SK-N-SH (cell line): ENCODE results near the gene NUP155. TPM values are rescaled to one million over a fixed set of nuclear protein-coding genes. Genes with fewer than 3 reads are reported as not detected.

Experiments
- CTCF ChIA-PET: fragments of 300-600, 350-600 bp; formaldehyde crosslinking; extraction: SDS; loops from one replicate; lab custom pipeline; 2021; lab: Yijun Ruan, JAX
- POLR2A ChIA-PET: fragments of 350-600 bp; sonication (Branson Sonifier 250); formaldehyde crosslinking; extraction: SDS; loops from one replicate; lab custom pipeline; 2020; ENCODE audit warnings: antibody characterized with exemption, inconsistent platforms; lab: Yijun Ruan, JAX
- DNase-seq: peaks from one replicate; pipeline ENCODE4 v3.0.0; 2012
- H2AFZ ChIP-seq: fragments of 200-600 bp; sonication (generic); 2 replicates; pipeline ENCODE4 v1.8.1; 2016; ENCODE audit warnings: antibody characterized with exemption, mild to moderate bottlenecking, low read depth
- H3F3A ChIP-seq: fragments of 200-600 bp; sonication (generic); replicated peaks from 2 replicates; pipeline ENCODE3; 2016; ENCODE audit warnings: antibody characterized with exemption, mild to moderate bottlenecking; ENCODE audit not compliant: insufficient read depth
- H3K27ac ChIP-seq, 2 experiments: fragments of 200-500 bp in 1 of 2; fragments of 200-600 bp in 1 of 2; sonication (Bioruptor generic) in 1 of 2; sonication (generic), shearing (Covaris generic) in 1 of 2; 2 replicates each; pipeline versions ENCODE4 v1.5.1 to v1.6.1; 2014 to 2016; ENCODE audit warnings: low read depth in 2 of 2, inconsistent platforms in 1 of 2, low read length in 1 of 2, mild to moderate bottlenecking in 1 of 2, mixed read lengths in 1 of 2
- H3K27me3 ChIP-seq: fragments of 200-600 bp; sonication (generic), shearing (Covaris generic); 2 replicates; pipeline ENCODE4 v1.6.1; 2016; ENCODE audit warnings: mixed run types; ENCODE audit not compliant: insufficient read depth
- H3K36me3 ChIP-seq, 2 experiments: fragments of 200-500 bp in 1 of 2; fragments of 200-600 bp in 1 of 2; sonication (Bioruptor generic) in 1 of 2; sonication (generic) in 1 of 2; replicated peaks in 1 of 2; 2 replicates each; pipeline versions ENCODE3 to v1.5.1; 2014 to 2016; ENCODE audit warnings: low read length in 1 of 2, mild to moderate bottlenecking in 1 of 2; ENCODE audit not compliant: insufficient read depth in 2 of 2, control insufficient read depth in 1 of 2
- H3K4me1 ChIP-seq, 2 experiments: fragments of 200-500 bp in 1 of 2; fragments of 200-600 bp in 1 of 2; sonication (Bioruptor generic) in 1 of 2; sonication (generic), shearing (Covaris generic) in 1 of 2; 2 replicates each; pipeline versions ENCODE4 v1.5.1 to v1.6.1; 2014 to 2016; ENCODE audit warnings: low read depth in 1 of 2, low read length in 1 of 2, mixed run types in 1 of 2; ENCODE audit not compliant: insufficient read depth in 2 of 2, control insufficient read depth in 1 of 2
- H3K4me2 ChIP-seq: fragments of 200-600 bp; sonication (generic), shearing (Covaris generic); 2 replicates; pipeline ENCODE4 v1.6.1; 2017; ENCODE audit warnings: mixed run types
- H3K4me3 ChIP-seq, 2 experiments: fragments of 200-500 bp in 1 of 2; fragments of 200-600 bp in 1 of 2; sonication (Bioruptor generic) in 1 of 2; sonication (generic), shearing (Covaris generic) in 1 of 2; 2 replicates each; pipeline versions ENCODE4 v1.5.1 to v1.8.1; 2014 to 2016; ENCODE audit warnings: low read depth in 2 of 2, inconsistent platforms in 1 of 2, low read length in 1 of 2, mild to moderate bottlenecking in 1 of 2, mixed read lengths in 1 of 2, moderate library complexity in 1 of 2
- H3K79me2 ChIP-seq: fragments of 200-600 bp; sonication (generic); 2 replicates; pipeline ENCODE4 v1.8.1; 2017; ENCODE audit warnings: mild to moderate bottlenecking; ENCODE audit not compliant: insufficient read depth
- H3K9ac ChIP-seq: fragments of 200-600 bp; sonication (generic); 2 replicates; pipeline ENCODE4 v1.6.1; 2017; ENCODE audit warnings: mixed run types
- H3K9me2 ChIP-seq: fragments of 200-600 bp; sonication (generic); 2 replicates; pipeline ENCODE4 v1.6.1; 2017; ENCODE audit warnings: mixed run types
- H3K9me3 ChIP-seq: fragments of 200-600 bp; sonication (generic); 2 replicates; pipeline ENCODE4 v1.6.1; 2017; ENCODE audit warnings: mixed run types, mild to moderate bottlenecking, moderate library complexity
- H4K20me1 ChIP-seq: fragments of 200-600 bp; sonication (generic); 2 replicates; pipeline ENCODE4 v1.6.1; 2017; ENCODE audit warnings: mild to moderate bottlenecking, mixed run types; ENCODE audit not compliant: insufficient read depth
- ELF1 ChIP-seq: IDR thresholded peaks from 2 replicates; pipeline ENCODE4 v1.4.0; 2012
- FOSL2 ChIP-seq: IDR thresholded peaks from 2 replicates; pipeline ENCODE4 v1.4.0; 2012; ENCODE audit warnings: low read depth, mild to moderate bottlenecking, moderate library complexity, borderline replicate concordance
- FOXJ3 ChIP-seq: sonication (generic); formaldehyde crosslinking; IDR thresholded peaks from 2 replicates; pipeline ENCODE4 v1.5.1; 2020; ENCODE audit warnings: mild to moderate bottlenecking, missing genetic modification reagents
- FOXM1 ChIP-seq: IDR thresholded peaks from 2 replicates; pipeline ENCODE4 v1.4.0; 2012; ENCODE audit warnings: low read depth, mild to moderate bottlenecking
- GABPA ChIP-seq: IDR thresholded peaks from 2 replicates; pipeline ENCODE4 v1.4.0; 2012; ENCODE audit warnings: low read depth, mild to moderate bottlenecking
- NFIC ChIP-seq: IDR thresholded peaks from 2 replicates; pipeline ENCODE4 v1.4.0; 2012; ENCODE audit warnings: borderline replicate concordance
- NRF1 ChIP-seq: IDR thresholded peaks from 2 replicates; pipeline ENCODE4 v1.6.1; 2012; ENCODE audit warnings: low read depth, mild to moderate bottlenecking, low read length
- PBX3 ChIP-seq: IDR thresholded peaks from 2 replicates; pipeline ENCODE4; 2012
- REST ChIP-seq: IDR thresholded peaks from 2 replicates; pipeline ENCODE4 v1.6.1; 2012; ENCODE audit warnings: mild to moderate bottlenecking, low read depth, low read length, moderate library complexity
- RFX5 ChIP-seq: IDR thresholded peaks from 2 replicates; pipeline ENCODE4 v1.6.1; 2012; ENCODE audit warnings: mild to moderate bottlenecking, improper control_type of control experiment, low read length
- RXRA ChIP-seq: IDR thresholded peaks from 2 replicates; pipeline ENCODE4 v1.4.0; 2012; ENCODE audit warnings: low read depth, mild to moderate bottlenecking, borderline replicate concordance
- TCF12 ChIP-seq: IDR thresholded peaks from 2 replicates; pipeline ENCODE4 v1.4.0; 2012
- TEAD4 ChIP-seq: IDR thresholded peaks from 2 replicates; pipeline ENCODE4 v1.4.0; 2012; ENCODE audit warnings: mild to moderate bottlenecking, borderline replicate concordance; ENCODE audit not compliant: insufficient read depth
- USF1 ChIP-seq: IDR thresholded peaks from 2 replicates; pipeline ENCODE4 v1.4.0; 2012; ENCODE audit warnings: low read depth, borderline replicate concordance
- USF2 ChIP-seq: fragments of 150-350 bp; IDR thresholded peaks from 2 replicates; pipeline ENCODE4 v1.6.1; 2017; ENCODE audit warnings: antibody characterized with exemption, low read length, low read depth, borderline replicate concordance
- WGBS: methylation state at CpG from one replicate; pipeline ENCODE4 v1.1.6; 2017; ENCODE audit warnings: low lambda C conversion rate; 5-methylcytosine and 5-hydroxymethylcytosine counted together
- polyA plus RNA-seq, 3 experiments: library from polyadenylated mRNA; depleted of rRNA; stranded (reverse); fragments of >200 nt; gene quantifications; 2 replicates each; pipeline ENCODE4 v1.2.3, GENCODE V29; 2012

The NUP155 gene
- polyA plus RNA-seq, 1 of the 3 experiments (the other 2 are of a cell fraction) = 6.7 TPM

GRCh38 chr5:37254581-37254980, 116.3 kb downstream of the NUP155 start:
- CTCF ChIA-PET = no interaction called here
- Histone ChIP-seq H3K36me3 (no peaks in the 10 kb centered on the region), H3K79me2 (no peaks in the 10 kb centered on the region), H3K4me3 (no peak overlapping the region), H3K27ac (no peak overlapping the region), H3F3A (no peaks in the 10 kb centered on the region), H2AFZ (no peak overlapping the region), H4K20me1 (no peaks in the 10 kb centered on the region), H3K4me2 (no peak overlapping the region), H3K9me2 (no peaks in the 10 kb centered on the region), H3K4me1 (peaks cover 0 to 4% of the 10 kb centered on the region in 2 experiments; a peak in 1 of 4 replicates), H3K9ac (no peak overlapping the region), H3K27me3 (no peaks in the 10 kb centered on the region), H3K9me3 (no peaks in the 10 kb centered on the region)
- TF ChIP-seq GABPA = no peak
- TF ChIP-seq PBX3 = no peak
- no peak for TF ChIP-seq RXRA
- no peak for DNase-seq
- POLR2A ChIA-PET = no interaction called here
- 88% methylated on average over 1 of the region's 1 CpG for WGBS

- H3K9ac ChIP-seq = no peak overlapping the region
- H3K36me3 ChIP-seq = no peaks in the 10 kb centered on the region
- no peak overlapping the region for H3K27ac ChIP-seq
- ChIA-PET CTCF (no interaction called here), POLR2A (no interaction called here)
- TF ChIP-seq USF1 (peak; percentile 55; the same call in 1 of the 2 replicates), ELF1 (no peak)
- H3K9me3 ChIP-seq = no peaks in the 10 kb centered on the region
- H2AFZ ChIP-seq = no peak overlapping the region
- H3K79me2 ChIP-seq = peaks cover 21% of the 10 kb centered on the region
- H4K20me1 ChIP-seq = no peaks in the 10 kb centered on the region
- no peak overlapping the region for H3K4me3 ChIP-seq
- peaks cover 0 to 5% of the 10 kb centered on the region in 2 experiments; a peak in 1 of 4 replicates for H3K4me1 ChIP-seq
- DNase-seq = no peak
- H3K9me2 ChIP-seq = no peaks in the 10 kb centered on the region
- peaks cover 10% of the 10 kb centered on the region for H3F3A ChIP-seq
- no peak overlapping the region for H3K4me2 ChIP-seq
- no peaks in the 10 kb centered on the region for H3K27me3 ChIP-seq
Observed at GRCh38 chr5:37251665-37252064, 119.2 kb downstream of the NUP155 start.

GRCh38 chr5:37249815-37250164, 121.1 kb downstream of the NUP155 start:
- DNase-seq = no peak
- Histone ChIP-seq H3K4me3 (peak overlapping the region; percentile 74 to 87), H3K36me3 (no peaks in the 10 kb centered on the region), H2AFZ (peak overlapping the region; percentile 99), H3K9me2 (no peaks in the 10 kb centered on the region), H3K4me1 (peaks cover 0 to 5% of the 10 kb centered on the region in 2 experiments; a peak in 2 of 4 replicates), H3K27me3 (no peaks in the 10 kb centered on the region), H3K79me2 (peaks cover 35% of the 10 kb centered on the region), H3K9me3 (no peaks in the 10 kb centered on the region), H3K27ac (peak overlapping the region; percentile 57 to 77; a peak in 3 of 4 replicates), H3K4me2 (peak overlapping the region; percentile 89), H3F3A (peaks cover 10% of the 10 kb centered on the region), H3K9ac (peak overlapping the region; percentile 87), H4K20me1 (0 out of 2 replicates have a peak, but pooled peaks cover 4% of the 10 kb centered on the region)
- WGBS = 91% methylated on average over 10 of the region's 10 CpGs
- ChIA-PET POLR2A (interaction anchor here (1.7 kb wide), 1 partner anchor 122 kb away, joined by 6 read pairs; the partner anchor contains the start of gene NUP155), CTCF (interaction anchor here (1.4 kb wide), 1 partner anchor 129 kb away, joined by 4 read pairs; the partner anchor contains the start of gene WDR70)
- TF ChIP-seq RFX5 = no peak
- TF ChIP-seq FOXJ3 (CRISPR knock-in tag) = no peak
- no peak for TF ChIP-seq FOSL2
- TF ChIP-seq NRF1 = no peak
- TF ChIP-seq TCF12 = no peak
- no peak for TF ChIP-seq TEAD4
- TF ChIP-seq GABPA = no peak
- TF ChIP-seq USF2 = no peak
- TF ChIP-seq USF1 = no peak
- no peak for TF ChIP-seq NFIC
- TF ChIP-seq FOXM1 = no peak
- TF ChIP-seq REST = no peak
